ENCODE results near the gene ZBTB44. TPM values are rescaled to one million over a fixed set of nuclear protein-coding genes. Genes with fewer than 3 reads are reported as not detected.

The ZBTB44 gene
- total RNA-seq, 1 experiment from 2014 or later = 27.5 TPM

GRCh38 chr11:130189492-130190210, 125.1 kb downstream of the ZBTB44 start:
- H2AFZ ChIP-seq (ENCODE audit: low read length) = no peak overlapping the region
- ChIA-PET POLR2A (ENCODE audit: unreplicated experiment) (no interaction called here), CTCF (no interaction called here)
- H3K4me3 ChIP-seq (ENCODE audit: low read length) = no peak overlapping the region
- ATAC-seq (no peak), DNase-seq (no peak)
- peaks cover 6% of the 10 kb centered on the region; the same call in 1 of the 2 replicates for H3K36me3 ChIP-seq (ENCODE audit: low read depth, low read length)
- no TSS peak for BruUV-seq (replicated peaks)
- H3K27ac ChIP-seq (ENCODE audit: low read length) = no peak overlapping the region
- H3K9me2 ChIP-seq (replicated peaks; ENCODE audit: low read length) = no peaks in the 10 kb centered on the region
- 0 out of 2 replicates have a peak, but pooled peaks cover 8% of the 10 kb centered on the region for H4K20me1 ChIP-seq (ENCODE audit: low read length)
- no peak overlapping the region for H3K4me2 ChIP-seq (ENCODE audit: low read length)
- TF ChIP-seq EZH2 (IDR thresholded peaks at IDR 0.05; ENCODE audit: low read length, unreplicated experiment) (no peak), EZH2phosphoT487 (IDR thresholded peaks at IDR 0.05; ENCODE audit: borderline replicate concordance, low read length) (no peak), CTCF (conservative IDR thresholded peaks at IDR 0.05; ENCODE audit: low read depth, low read length) (no peak)
- no peaks in the 10 kb centered on the region for H3F3A ChIP-seq (ENCODE audit: low read length, unreplicated experiment)
- H3K9me3 ChIP-seq (ENCODE audit: low read length) = no peaks in the 10 kb centered on the region
- intact Hi-C loops (cut with micrococcal nuclease) = no loop called here
- no peak overlapping the region for H3K9ac ChIP-seq (ENCODE audit: low read length)
- peaks cover 34% of the 10 kb centered on the region for H3K79me2 ChIP-seq (ENCODE audit: low read length)
- no peaks in the 10 kb centered on the region for H3K4me1 ChIP-seq (ENCODE audit: insufficient read depth, low read length)
- H3K27me3 ChIP-seq (ENCODE audit: low read length) = no peaks in the 10 kb centered on the region

GRCh38 chr11:130188585-130189347, 126.0 kb downstream of the ZBTB44 start:
- Histone ChIP-seq H3K79me2 (ENCODE audit: low read length) (peaks cover 43% of the 10 kb centered on the region), H3K9ac (ENCODE audit: low read length) (no peak overlapping the region), H3F3A (ENCODE audit: low read length, unreplicated experiment) (no peaks in the 10 kb centered on the region), H3K4me2 (ENCODE audit: low read length) (no peak overlapping the region), H2AFZ (ENCODE audit: low read length) (no peak overlapping the region), H3K27ac (ENCODE audit: low read length) (no peak overlapping the region), H3K9me2 (replicated peaks; ENCODE audit: low read length) (no peaks in the 10 kb centered on the region), H3K9me3 (ENCODE audit: low read length) (no peaks in the 10 kb centered on the region), H3K4me3 (ENCODE audit: low read length) (no peak overlapping the region), H3K36me3 (ENCODE audit: low read depth, low read length) (peaks cover 7% of the 10 kb centered on the region), H3K27me3 (ENCODE audit: low read length) (no peaks in the 10 kb centered on the region), H4K20me1 (ENCODE audit: low read length) (0 out of 2 replicates have a peak, but pooled peaks cover 8% of the 10 kb centered on the region), H3K4me1 (ENCODE audit: insufficient read depth, low read length) (no peaks in the 10 kb centered on the region)
- no TSS peak for BruUV-seq (replicated peaks)
- ChIA-PET CTCF (no interaction called here), POLR2A (ENCODE audit: unreplicated experiment) (no interaction called here)
- TF ChIP-seq EZH2 (IDR thresholded peaks at IDR 0.05; ENCODE audit: low read length, unreplicated experiment) (no peak), CTCF (conservative IDR thresholded peaks at IDR 0.05; ENCODE audit: low read depth, low read length) (no peak), EZH2phosphoT487 (IDR thresholded peaks at IDR 0.05; ENCODE audit: borderline replicate concordance, low read length) (no peak)
- DNase-seq (no peak), ATAC-seq (no peak)
- intact Hi-C loops (cut with micrococcal nuclease) = no loop called here

GRCh38 chr11:130188047-130188446, 126.7 kb downstream of the ZBTB44 start:
- DNase-seq = no peak
- H3K27me3 ChIP-seq (ENCODE audit: low read length) = no peaks in the 10 kb centered on the region
- no peaks in the 10 kb centered on the region for H3F3A ChIP-seq (ENCODE audit: low read length, unreplicated experiment)
- ChIA-PET CTCF (no interaction called here), POLR2A (ENCODE audit: unreplicated experiment) (no interaction called here)
- no peaks in the 10 kb centered on the region for H3K9me3 ChIP-seq (ENCODE audit: low read length)
- H3K79me2 ChIP-seq (ENCODE audit: low read length) = peaks cover 50% of the 10 kb centered on the region
- H3K36me3 ChIP-seq (ENCODE audit: low read depth, low read length) = peaks cover 8% of the 10 kb centered on the region
- H3K9ac ChIP-seq (ENCODE audit: low read length) = no peak overlapping the region
- TF ChIP-seq EZH2 (IDR thresholded peaks at IDR 0.05; ENCODE audit: low read length, unreplicated experiment) (no peak), EZH2phosphoT487 (IDR thresholded peaks at IDR 0.05; ENCODE audit: borderline replicate concordance, low read length) (no peak), CTCF (conservative IDR thresholded peaks at IDR 0.05; ENCODE audit: low read depth, low read length) (no peak)
- H3K4me1 ChIP-seq (ENCODE audit: insufficient read depth, low read length) = no peaks in the 10 kb centered on the region
- H3K4me2 ChIP-seq (ENCODE audit: low read length) = no peak overlapping the region
- intact Hi-C loops (cut with micrococcal nuclease) = no loop called here
- H3K9me2 ChIP-seq (replicated peaks; ENCODE audit: low read length) = no peaks in the 10 kb centered on the region
- BruUV-seq (replicated peaks) = no TSS peak
- ATAC-seq = no peak
- 0 out of 2 replicates have a peak, but pooled peaks cover 8% of the 10 kb centered on the region for H4K20me1 ChIP-seq (ENCODE audit: low read length)
- H2AFZ ChIP-seq (ENCODE audit: low read length) = no peak overlapping the region
- no peak overlapping the region for H3K4me3 ChIP-seq (ENCODE audit: low read length)
- no peak overlapping the region for H3K27ac ChIP-seq (ENCODE audit: low read length)

Measured in PC-3 (cell line).